Right atrium auricular region (tissue), 2 donors: Measurements from ENCODE around the gene OTULIN. TPM values are rescaled to one million over a fixed set of nuclear protein-coding genes. Genes with fewer than 3 reads are reported as not detected.

Experiments
- DNase-seq: peaks from one replicate; pipeline ENCODE4 v3.0.0-alpha.2; 2019; ENCODE audit warnings: low spot score
- H3K27ac ChIP-seq, 2 donors: fragments of 200-600 bp; sonication (generic); 1 replicate in 1 of 2; 2 replicates in 1 of 2; pipeline ENCODE4 v1.5.1; 2016 to 2019
- H3K27me3 ChIP-seq, 2 donors: fragments of 200-600 bp; sonication (generic); one replicate each; pipeline versions ENCODE4 v1.5.1 to v1.6.0; 2017 to 2019
- H3K36me3 ChIP-seq: fragments of 200-600 bp; sonication (generic); one replicate; pipeline ENCODE4 v1.5.1; 2016
- H3K4me1 ChIP-seq, 2 donors: fragments of 200-600 bp; sonication (generic); one replicate each; pipeline versions ENCODE4 v1.5.1 to v1.6.0; 2017 to 2019
- H3K4me3 ChIP-seq, 2 donors: fragments of 200-600 bp; sonication (generic); 1 replicate in 1 of 2; 2 replicates in 1 of 2; pipeline ENCODE4 v1.5.1; 2017 to 2019; ENCODE audit warnings: mild to moderate bottlenecking in 1 of 2, moderate library complexity in 1 of 2
- H3K9me3 ChIP-seq, 2 donors: fragments of 200-600 bp; sonication (generic); one replicate each; pipeline ENCODE4 v1.5.1; 2019
- CTCF ChIP-seq, 2 donors: fragments of 200-600 bp; sonication (generic); IDR thresholded peaks; one replicate each; pipeline ENCODE4 v1.5.1; 2019; ENCODE audit warnings: antibody characterized with exemption in 2 of 2
- total RNA-seq, 2 donors: library from RNA; depleted of rRNA; stranded (reverse); fragments of >200 nt; gene quantifications; one replicate each; pipeline ENCODE4 v1.1.0, GENCODE V29; 2016

OTULIN gene
- total RNA-seq, 2 donors from 2014 or later = 13.9 to 29.9 TPM

- TF ChIP-seq CTCF (IDR thresholded peaks at IDR 0.05) = no peak
- DNase-seq = no peak
- H3K4me1 ChIP-seq = peaks cover 0 to 65% of the 10 kb centered on the region in 2 donors
- H3K27ac ChIP-seq = peak overlapping the region in 1 of 2 donors; percentile 40
- no peaks in the 10 kb centered on the region for H3K36me3 ChIP-seq
- H3K9me3 ChIP-seq = no peaks in the 10 kb centered on the region
- H3K27me3 ChIP-seq = no peaks in the 10 kb centered on the region
- no peak overlapping the region for H3K4me3 ChIP-seq
These were observed 8.9 kb downstream of the OTULIN start for GRCh38 chr5:14673443-14673842.

GRCh38 chr5:14674983-14675854 lies 10.7 kb downstream of the OTULIN start:
- H3K27ac ChIP-seq = peak overlapping the region; percentile 14 to 63
- H3K4me3 ChIP-seq = no peak overlapping the region

GRCh38 chr5:14675865-14676300 lies 11.4 kb downstream of the OTULIN start:
- TF ChIP-seq CTCF (IDR thresholded peaks at IDR 0.05) = no peak
- Histone ChIP-seq H3K27ac (peak overlapping the region; percentile 14 to 63), H3K27me3 (no peaks in the 10 kb centered on the region), H3K36me3 (peaks cover 6% of the 10 kb centered on the region), H3K9me3 (no peaks in the 10 kb centered on the region), H3K4me1 (peaks cover 0 to 73% of the 10 kb centered on the region in 2 donors), H3K4me3 (peak overlapping the region in 1 of 2 donors; percentile 15)
- DNase-seq = no peak

More at GRCh38 chr5:14674983-14675854, 10.7 kb downstream of the OTULIN start:
- DNase-seq = no peak
- H3K4me1 ChIP-seq = peaks cover 0 to 73% of the 10 kb centered on the region in 2 donors
- TF ChIP-seq CTCF (IDR thresholded peaks at IDR 0.05) = no peak
- H3K27me3 ChIP-seq = no peaks in the 10 kb centered on the region
- no peaks in the 10 kb centered on the region for H3K9me3 ChIP-seq
- no peaks in the 10 kb centered on the region for H3K36me3 ChIP-seq

GRCh38 chr5:14676320-14676719 lies 11.8 kb downstream of the OTULIN start:
- H3K4me3 ChIP-seq = peak overlapping the region in 1 of 2 donors; percentile 15
- H3K4me1 ChIP-seq = peaks cover 0 to 71% of the 10 kb centered on the region in 2 donors
- H3K36me3 ChIP-seq = peaks cover 9% of the 10 kb centered on the region
- no peak for TF ChIP-seq CTCF (IDR thresholded peaks at IDR 0.05)
- peak overlapping the region; percentile 14 to 63 for H3K27ac ChIP-seq
- H3K9me3 ChIP-seq = no peaks in the 10 kb centered on the region
- H3K27me3 ChIP-seq = no peaks in the 10 kb centered on the region
- no peak for DNase-seq

- DNase-seq = no peak
These were observed 14.3 kb downstream of the OTULIN start for GRCh38 chr5:14678773-14679334.

More at GRCh38 chr5:14678773-14679334, 14.3 kb downstream of the OTULIN start:
- Histone ChIP-seq H3K27me3 (no peaks in the 10 kb centered on the region), H3K27ac (peak overlapping the region; percentile 39 to 53), H3K9me3 (no peaks in the 10 kb centered on the region), H3K36me3 (peaks cover 31% of the 10 kb centered on the region), H3K4me3 (no peak overlapping the region), H3K4me1 (peaks cover 0 to 53% of the 10 kb centered on the region in 2 donors)
- TF ChIP-seq CTCF (IDR thresholded peaks at IDR 0.05) = no peak
